Endothelial cell of umbilical vein (primary cell): ENCODE measurements around the gene PER3. TPM values are rescaled to one million over a fixed set of nuclear protein-coding genes. Genes with fewer than 3 reads are reported as not detected.

Source experiments
- BruUV-seq: library from RNA; stranded (reverse); fragments of 400-500 nt; replicated peaks from 2 replicates; lab custom pipeline; 2021; lab: Mats Ljungman, UMichigan
- CTCF ChIA-PET: fragments of 300-600, 350-600 bp; sonication (Branson Sonifier 250); formaldehyde crosslinking; loops from one replicate; lab custom pipeline; 2021; ENCODE audit warnings: antibody characterized with exemption, inconsistent platforms; lab: Charles Lee
- POLR2A ChIA-PET: fragments of 300-600, 350-600 bp; sonication (Branson Sonifier 250); formaldehyde crosslinking; loops from one replicate; lab custom pipeline; 2021; ENCODE audit warnings: antibody characterized with exemption, inconsistent platforms; lab: Charles Lee
- DNase-seq: peaks from one replicate; pipeline ENCODE4 v3.0.0-alpha.2; 2011; ENCODE audit warnings: low read depth, low spot score
- FAIRE-seq: peaks from 2 replicates; lab custom pipeline; 2011; peaks lifted over from hg19 to GRCh38; lab: Jason Lieb, UNC
- H2AFZ ChIP-seq: 2 replicates; pipeline ENCODE4 v1.6.0; 2012; ENCODE audit warnings: low read depth, low read length, control low read depth, inconsistent platforms
- H3K27ac ChIP-seq: 2 replicates; pipeline ENCODE4 v1.5.1; 2011; ENCODE audit warnings: low read depth, mild to moderate bottlenecking, control low read depth, low read length, moderate library complexity; ENCODE audit not compliant: insufficient read depth
- H3K27me3 ChIP-seq, 2 experiments: 2 replicates each; pipeline versions ENCODE4 v1.6.0 to v1.6.1; 2011; ENCODE audit warnings: low read length in 2 of 2, mixed read lengths in 1 of 2; ENCODE audit not compliant: control insufficient read depth in 2 of 2, insufficient read depth in 2 of 2
- H3K36me3 ChIP-seq, 2 experiments: 2 replicates in 1 of 2; 3 replicates in 1 of 2; pipeline ENCODE4 v1.5.1; 2011; ENCODE audit warnings: low read length in 2 of 2, mild to moderate bottlenecking in 1 of 2, moderate library complexity in 1 of 2; ENCODE audit not compliant: control insufficient read depth in 2 of 2, insufficient read depth in 2 of 2; ENCODE audit errors: extremely low read depth in 1 of 2
- H3K4me1 ChIP-seq: 3 replicates; pipeline ENCODE4 v1.5.1; 2011; ENCODE audit warnings: mild to moderate bottlenecking, low read length; ENCODE audit not compliant: control insufficient read depth, insufficient read depth; ENCODE audit errors: extremely low read depth
- H3K4me2 ChIP-seq: 2 replicates; pipeline ENCODE4 v1.6.1; 2011; ENCODE audit warnings: low read length, control low read depth, mixed read lengths; ENCODE audit not compliant: insufficient read depth
- H3K4me3 ChIP-seq, 3 experiments: fragments of 200-600 bp in 1 of 3; sonication (generic), shearing (Covaris generic) in 1 of 3; replicated peaks in 1 of 3; 2 replicates each; pipeline ENCODE4 v1.5.1; 2011 to 2016; ENCODE audit warnings: control low read depth in 3 of 3, low read length in 3 of 3, mild to moderate bottlenecking in 2 of 3, inconsistent platforms in 1 of 3, low read depth in 1 of 3, moderate library complexity in 1 of 3; ENCODE audit not compliant: insufficient read depth in 1 of 3
- H3K79me2 ChIP-seq: 2 replicates; pipeline ENCODE4 v1.6.0; 2012; ENCODE audit warnings: low read length, inconsistent platforms; ENCODE audit not compliant: control insufficient read depth, insufficient read depth
- H3K9ac ChIP-seq: replicated peaks from 2 replicates; pipeline ENCODE3; 2011; ENCODE audit warnings: low read length, control low read depth; ENCODE audit not compliant: insufficient read depth; ENCODE audit errors: extremely low read depth
- H3K9me1 ChIP-seq: replicated peaks from 3 replicates; pipeline ENCODE4 v1.6.0; 2011; ENCODE audit warnings: mild to moderate bottlenecking, low read length; ENCODE audit not compliant: control insufficient read depth, insufficient read depth; ENCODE audit errors: extremely low read depth
- H3K9me3 ChIP-seq: replicated peaks from 2 replicates; pipeline ENCODE4 v1.5.1; 2012; ENCODE audit warnings: low read length, inconsistent platforms; ENCODE audit not compliant: control insufficient read depth, insufficient read depth
- H4K20me1 ChIP-seq: replicated peaks from 2 replicates; pipeline ENCODE3; 2011; ENCODE audit warnings: mild to moderate bottlenecking, low read length; ENCODE audit not compliant: control insufficient read depth, insufficient read depth; ENCODE audit errors: extremely low read depth
- EZH2 ChIP-seq: IDR thresholded peaks from 2 replicates; pipeline ENCODE4 v1.6.1; 2012; ENCODE audit warnings: borderline replicate concordance, low read depth, mild to moderate bottlenecking, moderate library complexity, low read length, inconsistent platforms; ENCODE audit not compliant: severe bottlenecking
- FOS ChIP-seq: IDR thresholded peaks from 2 replicates; pipeline ENCODE4 v1.6.1; 2011; ENCODE audit warnings: mild to moderate bottlenecking, low read length, moderate library complexity, borderline replicate concordance; ENCODE audit not compliant: insufficient read depth
- GATA2 ChIP-seq: IDR thresholded peaks from 2 replicates; pipeline ENCODE4 v1.7.0; 2011; ENCODE audit warnings: low read depth, mild to moderate bottlenecking, moderate library complexity, mixed read lengths, low read length; ENCODE audit not compliant: insufficient read length, insufficient read depth
- JUN ChIP-seq: IDR thresholded peaks from 2 replicates; pipeline ENCODE4 v1.6.1; 2011; ENCODE audit warnings: borderline replicate concordance, low read depth; ENCODE audit not compliant: insufficient read length, insufficient read depth
- MAX ChIP-seq: IDR thresholded peaks from 2 replicates; pipeline ENCODE4 v1.6.1; 2011; ENCODE audit not compliant: insufficient read depth, insufficient read length
- MYC ChIP-seq: IDR thresholded peaks from one replicate; pipeline ENCODE4 v1.6.1; 2011; ENCODE audit warnings: mild to moderate bottlenecking, low read depth, low read length
- POLR2A ChIP-seq: IDR thresholded peaks from 2 replicates; pipeline ENCODE4 v1.6.1; 2012; ENCODE audit warnings: low read depth, mild to moderate bottlenecking, control low read depth, low read length
- POLR2AphosphoS5 ChIP-seq: IDR thresholded peaks from 2 replicates; pipeline ENCODE4 v1.6.1; 2012; ENCODE audit warnings: low read depth, mild to moderate bottlenecking, control low read depth, low read length, moderate library complexity; ENCODE audit not compliant: insufficient read depth
- dilution Hi-C: fragments of 300-500 bp; cut with MboI; formaldehyde crosslinking; loops from one replicate; pipeline ENCODE4 v1.15.0; 2019; ENCODE audit warnings: low sequenced_read_pairs; ENCODE audit not compliant: extremely low pct_ligation_motif_present
- intact Hi-C: fragments of 100-400 bp; cut with micrococcal nuclease; formaldehyde crosslinking; loops from one replicate; pipeline ENCODE4 v1.10.0; 2022
- polyA plus RNA-seq, 4 experiments: library from polyadenylated mRNA; depleted of rRNA in 3 of 4; stranded (reverse) in 3 of 4; unstranded in 1 of 4; fragments of >200 nt; gene quantifications; 2 replicates each; pipeline versions ENCODE4 v1.2.1 to v1.2.3, GENCODE V29; 2011 to 2012; ENCODE audit warnings: missing spikeins in 1 of 4
- total RNA-seq: library from RNA; stranded (reverse); gene quantifications from 2 replicates; pipeline ENCODE4 v1.2.3, GENCODE V29; 2021
- TF ChIP-seq, protein P1 (sequence below), 2 donors: IDR thresholded peaks; 1 replicate in 1 of 2; 2 replicates in 1 of 2; pipeline ENCODE4 v1.5.1; 2011; ENCODE audit warnings: low read length in 2 of 2, mild to moderate bottlenecking in 2 of 2, moderate library complexity in 2 of 2, control low read depth in 1 of 2, inconsistent platforms in 1 of 2, low read depth in 1 of 2; ENCODE audit not compliant: insufficient read depth in 1 of 2; ENCODE audit errors: extremely low read depth in 1 of 2

PER3 gene
- total and polyA plus RNA-seq, 2 donors (not counting 3 experiments of a cell fraction or from before 2014, with no cell fraction given) = 2.5 to 2.6 TPM

DNA sequence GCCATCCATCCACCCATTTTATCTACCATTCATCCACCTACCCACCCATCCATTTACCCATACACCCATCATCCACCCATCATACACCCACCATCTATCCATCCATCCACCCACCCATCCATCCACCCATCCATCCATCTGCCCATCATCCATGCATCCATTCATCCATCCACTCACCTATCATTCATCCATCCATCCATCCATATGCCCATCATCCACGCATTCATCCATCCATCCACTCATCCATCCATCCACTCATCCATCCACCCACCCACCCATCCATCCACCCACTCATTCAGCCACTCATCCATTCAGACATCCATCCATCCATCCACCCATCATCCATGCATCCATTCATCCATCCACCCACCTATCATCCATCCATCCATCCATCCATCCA is 100.7 kb downstream of the PER3 start:
- dilution Hi-C loops (no loop called here), intact Hi-C loops (no loop called here)
- Histone ChIP-seq H3K4me2 (no peak overlapping the region), H3K4me1 (no peaks in the 10 kb centered on the region), H3K27me3 (no peaks in the 10 kb centered on the region), H3K9ac (no peak overlapping the region), H2AFZ (no peak overlapping the region), H3K36me3 (no peaks in the 10 kb centered on the region), H4K20me1 (no peaks in the 10 kb centered on the region), H3K9me3 (no peaks in the 10 kb centered on the region), H3K79me2 (no peaks in the 10 kb centered on the region), H3K27ac (no peak overlapping the region), H3K9me1 (no peaks in the 10 kb centered on the region), H3K4me3 (no peak overlapping the region)
- FAIRE-seq = no peak
- ChIA-PET CTCF (no interaction called here), POLR2A (no interaction called here)
- DNase-seq = no peak
- TF ChIP-seq JUN (no peak), FOS (no peak), MAX (no peak), POLR2A (no peak), POLR2AphosphoS5 (no peak), EZH2 (no peak), GATA2 (no peak), MYC (no peak)
- TF ChIP-seq, protein P1, sequence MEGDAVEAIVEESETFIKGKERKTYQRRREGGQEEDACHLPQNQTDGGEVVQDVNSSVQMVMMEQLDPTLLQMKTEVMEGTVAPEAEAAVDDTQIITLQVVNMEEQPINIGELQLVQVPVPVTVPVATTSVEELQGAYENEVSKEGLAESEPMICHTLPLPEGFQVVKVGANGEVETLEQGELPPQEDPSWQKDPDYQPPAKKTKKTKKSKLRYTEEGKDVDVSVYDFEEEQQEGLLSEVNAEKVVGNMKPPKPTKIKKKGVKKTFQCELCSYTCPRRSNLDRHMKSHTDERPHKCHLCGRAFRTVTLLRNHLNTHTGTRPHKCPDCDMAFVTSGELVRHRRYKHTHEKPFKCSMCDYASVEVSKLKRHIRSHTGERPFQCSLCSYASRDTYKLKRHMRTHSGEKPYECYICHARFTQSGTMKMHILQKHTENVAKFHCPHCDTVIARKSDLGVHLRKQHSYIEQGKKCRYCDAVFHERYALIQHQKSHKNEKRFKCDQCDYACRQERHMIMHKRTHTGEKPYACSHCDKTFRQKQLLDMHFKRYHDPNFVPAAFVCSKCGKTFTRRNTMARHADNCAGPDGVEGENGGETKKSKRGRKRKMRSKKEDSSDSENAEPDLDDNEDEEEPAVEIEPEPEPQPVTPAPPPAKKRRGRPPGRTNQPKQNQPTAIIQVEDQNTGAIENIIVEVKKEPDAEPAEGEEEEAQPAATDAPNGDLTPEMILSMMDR (IDR thresholded peaks at IDR 0.05; ENCODE audit: extremely low read depth in 1 of 2, insufficient read depth in 1 of 2, low read depth in 1 of 2, low read length in 2 of 2) = no peak
- no TSS peak for BruUV-seq
